Caco-2 (cell line): ENCODE results near the gene ALPL. TPM values are rescaled to one million over a fixed set of nuclear protein-coding genes. Genes with fewer than 3 reads are reported as not detected.

Experiments used
- BruUV-seq: library from RNA; stranded (reverse); fragments of 400-500 nt; replicated peaks from 2 replicates; lab custom pipeline; 2021; lab: Mats Ljungman, UMichigan
- CTCF ChIA-PET: fragments of 300-600 bp; sonication (Branson Sonifier 250); formaldehyde crosslinking; loops from one replicate; lab custom pipeline; 2022; ENCODE audit warnings: antibody characterized with exemption; lab: Charles Lee
- POLR2A ChIA-PET: fragments of 300-600 bp; sonication (Branson Sonifier 250); formaldehyde crosslinking; loops from one replicate; lab custom pipeline; 2022; ENCODE audit warnings: antibody characterized with exemption; lab: Charles Lee
- DNase-seq, 2 experiments: peaks; one replicate each; pipeline versions ENCODE4 v3.0.0 to v3.0.0-alpha.2; 2020 to 2022
- H3K27me3 ChIP-seq: replicated peaks from 2 replicates; pipeline ENCODE4 v1.6.0; 2011; ENCODE audit warnings: low read length; ENCODE audit not compliant: control insufficient read depth, insufficient read depth
- H3K36me3 ChIP-seq: 2 replicates; pipeline ENCODE4 v1.5.1; 2011; ENCODE audit warnings: low read length; ENCODE audit not compliant: control insufficient read depth, insufficient read depth
- H3K4me1 ChIP-seq: fragments of 250-450 bp; sonication (Bioruptor Pico); 2 replicates; pipeline ENCODE4 v1.5.1; 2020; ENCODE audit warnings: mild to moderate bottlenecking
- H3K4me3 ChIP-seq: 2 replicates; pipeline ENCODE4 v1.5.1; 2011; ENCODE audit warnings: low read depth, mild to moderate bottlenecking, control low read depth, low read length
- H3K9me3 ChIP-seq: fragments of 250-450 bp; sonication (Bioruptor Pico); 2 replicates; pipeline ENCODE4 v1.5.1; 2020; ENCODE audit warnings: mild to moderate bottlenecking, moderate library complexity
- H3K27ac Mint-ChIP-seq: one replicate; pipeline ENCODE4 v1.8.0; 2022; ENCODE audit warnings: mixed read lengths; ENCODE audit not compliant: unreplicated experiment
- H3K27me3 Mint-ChIP-seq: one replicate; pipeline ENCODE4 v1.8.0; 2022; ENCODE audit warnings: mixed read lengths; ENCODE audit not compliant: insufficient read depth, unreplicated experiment
- H3K36me3 Mint-ChIP-seq: one replicate; pipeline ENCODE4 v1.8.0; 2022; ENCODE audit warnings: mild to moderate bottlenecking, mixed read lengths; ENCODE audit not compliant: insufficient read depth, unreplicated experiment
- H3K4me1 Mint-ChIP-seq: one replicate; pipeline ENCODE4 v1.8.0; 2022; ENCODE audit warnings: low read depth, mixed read lengths; ENCODE audit not compliant: unreplicated experiment
- H3K4me3 Mint-ChIP-seq: one replicate; pipeline ENCODE4 v1.8.0; 2022; ENCODE audit warnings: mild to moderate bottlenecking, moderate library complexity, mixed read lengths; ENCODE audit not compliant: unreplicated experiment
- H3K9me3 Mint-ChIP-seq: one replicate; pipeline ENCODE4 v1.8.0; 2022; ENCODE audit warnings: mixed read lengths; ENCODE audit not compliant: unreplicated experiment
- CTCF ChIP-seq, 2 experiments: fragments of 200-600 bp in 1 of 2; IDR thresholded peaks; 1 replicate in 1 of 2; 2 replicates in 1 of 2; pipeline versions ENCODE4 v1.5.1 to v1.8.0; 2011 to 2022; ENCODE audit warnings: antibody characterized with exemption in 1 of 2, control low read depth in 1 of 2, inconsistent platforms in 1 of 2, low read depth in 1 of 2, low read length in 1 of 2, mild to moderate bottlenecking in 1 of 2, moderate library complexity in 1 of 2; ENCODE audit not compliant: insufficient read depth in 1 of 2, severe bottlenecking in 1 of 2, unreplicated experiment in 1 of 2
- intact Hi-C: fragments of 100-400 bp; cut with micrococcal nuclease; formaldehyde crosslinking; loops from one replicate; pipeline ENCODE4 v1.10.0; 2022; ENCODE audit not compliant: unreplicated experiment
- total RNA-seq: library from RNA; stranded (reverse); gene quantifications from 2 replicates; pipeline ENCODE4 v1.2.3, GENCODE V29; 2022

Gene ALPL
- total RNA-seq, 1 experiment from 2014 or later: 0.79 TPM

- Histone ChIP-seq H3K36me3 (no peaks in the 10 kb centered on the region), H3K4me3 (no peak overlapping the region), H3K27me3 (no peaks in the 10 kb centered on the region), H3K9me3 (no peaks in the 10 kb centered on the region), H3K4me1 (no peaks in the 10 kb centered on the region)
- no peaks in the 10 kb centered on the region for H3K4me1 Mint-ChIP-seq
- intact Hi-C loops: no loop called here
- ChIA-PET POLR2A (no interaction called here), CTCF (no interaction called here)
- no peak overlapping the region for H3K4me3 Mint-ChIP-seq
- no peak for DNase-seq
- H3K27me3 Mint-ChIP-seq: no peaks in the 10 kb centered on the region
- BruUV-seq: no TSS peak
- H3K27ac Mint-ChIP-seq: no peak overlapping the region
- no peak for TF ChIP-seq CTCF (IDR thresholded peaks at IDR 0.05; ENCODE audit: insufficient read depth in 1 of 2, low read depth in 1 of 2, low read length in 1 of 2, severe bottlenecking in 1 of 2, unreplicated experiment in 1 of 2)
- no peaks in the 10 kb centered on the region for H3K36me3 Mint-ChIP-seq
- no peaks in the 10 kb centered on the region for H3K9me3 Mint-ChIP-seq
Measured at GRCh38 chr1:21520899-21521716, 11.9 kb downstream of the ALPL start.

DNA sequence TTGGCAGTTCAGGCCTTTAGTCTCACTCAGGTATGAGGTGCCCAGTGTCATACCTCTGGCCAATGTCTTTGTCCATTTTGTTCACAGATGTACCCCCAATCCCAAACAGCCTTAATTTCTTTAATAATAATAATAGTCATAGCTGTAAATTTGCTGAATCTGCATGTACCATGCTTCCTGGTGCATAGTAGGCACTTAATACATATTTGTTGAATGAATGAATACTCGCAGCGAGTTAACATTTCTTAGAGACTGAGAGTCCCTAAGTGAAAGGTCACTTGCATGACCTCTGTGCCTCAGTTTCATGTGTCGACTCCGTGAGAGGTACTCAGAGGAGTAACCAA lies 12.5 kb downstream of the ALPL start:
- CTCF ChIA-PET: interaction anchor here (0.7 kb wide), 1 partner anchor 822 kb away, joined by 6 read pairs; no protein-coding TSS in a partner anchor
- no peaks in the 10 kb centered on the region for H3K36me3 Mint-ChIP-seq

DNA sequence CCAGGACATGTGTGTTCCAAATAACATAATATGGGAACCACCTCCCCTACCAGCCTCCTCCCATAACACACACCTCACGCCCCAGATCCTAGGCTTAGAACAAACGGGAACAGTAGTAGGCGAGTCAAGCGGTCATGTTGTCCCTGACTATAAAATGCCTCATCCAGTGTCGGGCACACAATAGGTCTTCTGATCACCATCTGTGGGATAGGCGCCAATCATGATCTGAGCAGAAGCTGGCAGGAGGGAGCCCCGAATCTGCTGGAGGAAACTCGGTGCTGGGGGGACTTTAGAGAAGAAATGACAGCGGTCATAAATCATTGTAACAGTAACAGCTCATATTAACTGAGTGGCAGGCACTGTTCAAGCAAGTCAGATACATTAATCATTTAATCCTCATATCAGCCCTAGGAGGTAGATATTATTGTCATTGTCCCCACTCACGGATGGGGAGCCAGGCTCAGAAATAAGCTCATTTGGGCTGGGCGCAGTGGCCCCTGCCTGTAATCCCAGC lies 13.4 kb downstream of the ALPL start:
- Histone ChIP-seq H3K9me3 (no peaks in the 10 kb centered on the region), H3K4me1 (no peaks in the 10 kb centered on the region), H3K27me3 (no peaks in the 10 kb centered on the region), H3K4me3 (no peak overlapping the region), H3K36me3 (no peaks in the 10 kb centered on the region)
- no peak overlapping the region for H3K4me3 Mint-ChIP-seq
- intact Hi-C loops: no loop called here
- H3K9me3 Mint-ChIP-seq: no peaks in the 10 kb centered on the region
- TF ChIP-seq CTCF (IDR thresholded peaks at IDR 0.05; ENCODE audit: insufficient read depth in 1 of 2, low read depth in 1 of 2, low read length in 1 of 2, severe bottlenecking in 1 of 2, unreplicated experiment in 1 of 2): no peak
- H3K27ac Mint-ChIP-seq: no peak overlapping the region
- no peaks in the 10 kb centered on the region for H3K4me1 Mint-ChIP-seq
- no TSS peak for BruUV-seq
- no peaks in the 10 kb centered on the region for H3K27me3 Mint-ChIP-seq
- H3K36me3 Mint-ChIP-seq: no peaks in the 10 kb centered on the region
- no peak for DNase-seq
- POLR2A ChIA-PET: no interaction called here
- CTCF ChIA-PET: interaction anchor here (0.7 kb wide), 1 partner anchor 823 kb away, joined by 6 read pairs; no protein-coding TSS in a partner anchor

More for the DNA sequence above, 12.5 kb downstream of the ALPL start:
- no peak overlapping the region for H3K27ac Mint-ChIP-seq
- no TSS peak for BruUV-seq
- POLR2A ChIA-PET: no interaction called here
- no peak overlapping the region for H3K4me3 ChIP-seq
- H3K9me3 ChIP-seq: no peaks in the 10 kb centered on the region
- no peaks in the 10 kb centered on the region for H3K9me3 Mint-ChIP-seq
- H3K27me3 Mint-ChIP-seq: no peaks in the 10 kb centered on the region
- no peaks in the 10 kb centered on the region for H3K27me3 ChIP-seq
- H3K36me3 ChIP-seq: no peaks in the 10 kb centered on the region
- no peaks in the 10 kb centered on the region for H3K4me1 ChIP-seq
- no peak for DNase-seq
- no peaks in the 10 kb centered on the region for H3K4me1 Mint-ChIP-seq
- TF ChIP-seq CTCF (IDR thresholded peaks at IDR 0.05; ENCODE audit: insufficient read depth in 1 of 2, low read depth in 1 of 2, low read length in 1 of 2, severe bottlenecking in 1 of 2, unreplicated experiment in 1 of 2): no peak
- no peak overlapping the region for H3K4me3 Mint-ChIP-seq
- intact Hi-C loops: no loop called here
